HG03469 (cell line): ENCODE measurements around the gene FBLN1.
"Not testable (repeated sequence)": the region's sequence is repeated elsewhere in the genome, so short reads cannot be mapped to it uniquely, and the experiment has no call there.

ENCODE experiments used
- ATAC-seq: cut with Tn5 transposase; IDR thresholded peaks from one replicate; pipeline ENCODE4 v1.9.1; 2021; ENCODE audit warnings: mild to moderate bottlenecking, moderate library complexity, moderate number of reproducible peaks; ENCODE audit not compliant: unreplicated experiment

The FBLN1 gene, protein sequence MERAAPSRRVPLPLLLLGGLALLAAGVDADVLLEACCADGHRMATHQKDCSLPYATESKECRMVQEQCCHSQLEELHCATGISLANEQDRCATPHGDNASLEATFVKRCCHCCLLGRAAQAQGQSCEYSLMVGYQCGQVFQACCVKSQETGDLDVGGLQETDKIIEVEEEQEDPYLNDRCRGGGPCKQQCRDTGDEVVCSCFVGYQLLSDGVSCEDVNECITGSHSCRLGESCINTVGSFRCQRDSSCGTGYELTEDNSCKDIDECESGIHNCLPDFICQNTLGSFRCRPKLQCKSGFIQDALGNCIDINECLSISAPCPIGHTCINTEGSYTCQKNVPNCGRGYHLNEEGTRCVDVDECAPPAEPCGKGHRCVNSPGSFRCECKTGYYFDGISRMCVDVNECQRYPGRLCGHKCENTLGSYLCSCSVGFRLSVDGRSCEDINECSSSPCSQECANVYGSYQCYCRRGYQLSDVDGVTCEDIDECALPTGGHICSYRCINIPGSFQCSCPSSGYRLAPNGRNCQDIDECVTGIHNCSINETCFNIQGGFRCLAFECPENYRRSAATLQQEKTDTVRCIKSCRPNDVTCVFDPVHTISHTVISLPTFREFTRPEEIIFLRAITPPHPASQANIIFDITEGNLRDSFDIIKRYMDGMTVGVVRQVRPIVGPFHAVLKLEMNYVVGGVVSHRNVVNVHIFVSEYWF

DNA sequence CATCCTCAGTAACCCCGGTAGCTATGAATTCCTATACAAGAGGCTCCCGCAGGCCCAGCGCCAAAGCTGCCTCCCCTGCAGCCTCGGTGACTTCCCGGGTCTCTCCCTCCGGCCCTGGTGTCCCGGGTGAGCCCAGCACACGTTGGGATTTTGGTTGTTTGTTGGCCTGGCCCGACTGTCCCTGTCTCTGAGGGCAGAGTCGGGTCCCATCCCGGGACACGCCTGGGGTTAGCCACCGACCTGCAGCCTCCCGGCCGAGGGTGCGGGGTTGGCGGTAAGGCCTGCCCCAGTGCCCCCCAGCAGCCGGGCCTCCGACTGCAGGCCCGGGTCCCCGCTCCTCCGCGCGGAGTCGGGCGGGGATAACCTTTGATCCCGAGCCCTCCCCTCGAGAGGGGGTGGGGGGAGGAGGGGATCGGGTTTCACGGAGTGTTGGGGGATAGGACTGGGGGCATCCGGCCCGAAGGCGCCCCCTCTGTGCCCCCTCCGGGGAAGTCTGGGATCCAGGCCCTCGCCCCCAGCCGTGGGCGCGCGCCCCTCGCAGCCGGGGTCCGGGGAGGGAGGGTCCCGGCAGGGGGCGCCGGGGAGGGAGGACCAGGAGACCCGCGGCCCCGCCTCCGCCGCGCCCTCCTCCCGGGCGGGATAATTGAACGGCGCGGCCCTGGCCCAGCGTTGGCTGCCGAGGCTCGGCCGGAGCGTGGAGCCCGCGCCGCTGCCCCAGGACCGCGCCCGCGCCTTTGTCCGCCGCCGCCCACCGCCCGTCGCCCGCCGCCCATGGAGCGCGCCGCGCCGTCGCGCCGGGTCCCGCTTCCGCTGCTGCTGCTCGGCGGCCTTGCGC, at the start of gene FBLN1:
Gene FBLN1, plus strand, starts transcription at position 669 of the 835 bp plus-strand sequence. Its CDS starts 103 bp downstream, at position 772.
- no peak for ATAC-seq

DNA sequence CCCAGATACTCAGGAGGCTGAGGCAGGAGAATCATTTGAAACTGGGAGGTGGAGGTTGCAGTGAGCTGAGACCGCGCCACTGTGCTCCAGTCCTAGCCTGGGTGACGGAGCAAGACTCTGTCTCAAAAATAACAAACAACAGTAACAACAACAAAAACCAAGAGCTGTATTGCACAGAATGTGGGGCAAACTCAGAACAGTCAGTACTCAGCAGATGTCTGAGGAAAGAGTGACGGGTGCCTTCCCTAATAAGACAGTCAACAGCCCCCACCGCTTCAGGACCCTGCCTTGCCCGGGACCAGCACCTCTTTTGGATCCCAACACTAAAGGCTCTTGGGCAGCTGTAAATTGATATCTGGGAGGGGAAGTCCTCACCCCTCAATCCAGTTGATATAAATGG, 48.9 kb upstream of the FBLN1 start:
- ATAC-seq, result no peak

DNA sequence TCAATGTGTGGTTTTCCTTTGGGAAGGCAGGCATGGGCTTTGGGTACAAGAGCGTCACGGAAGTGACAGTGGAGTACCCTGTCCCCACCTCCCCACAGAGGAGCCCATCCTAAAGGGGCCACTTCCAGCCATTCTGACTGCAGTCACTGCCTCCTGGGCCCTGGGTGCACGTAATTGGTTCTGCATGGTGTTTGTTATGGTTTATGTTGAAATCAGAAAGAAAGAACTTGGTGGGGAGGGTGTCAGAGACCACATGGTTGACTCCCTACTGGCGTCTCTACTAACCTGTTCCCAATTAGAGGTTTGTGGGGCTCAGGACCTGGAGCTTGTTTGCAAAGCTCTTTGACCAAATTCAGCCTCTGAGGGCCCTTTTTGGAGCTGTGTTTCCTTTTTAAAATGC, 48.4 kb upstream of the FBLN1 start:
- ATAC-seq, result no peak

DNA sequence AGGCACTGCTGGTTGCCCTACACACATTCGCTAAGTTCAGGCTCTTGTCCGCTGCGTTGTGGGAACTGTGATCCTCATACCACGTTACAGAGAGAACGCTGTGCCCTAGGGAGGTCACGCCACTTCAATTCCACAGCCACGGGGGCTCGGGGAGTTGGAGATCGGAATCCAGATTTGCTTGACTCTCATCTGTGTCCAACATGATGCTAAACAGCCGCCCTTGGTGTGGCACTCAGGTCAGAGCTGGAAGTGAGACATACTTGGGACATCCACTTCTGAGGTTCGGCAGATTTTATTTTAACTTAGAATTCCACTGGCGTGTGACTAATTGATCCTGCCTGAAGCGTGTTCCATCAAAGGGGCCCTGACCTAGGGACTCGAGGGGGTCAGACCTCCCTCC, 47.5 kb upstream of the FBLN1 start:
- no peak for ATAC-seq

DNA sequence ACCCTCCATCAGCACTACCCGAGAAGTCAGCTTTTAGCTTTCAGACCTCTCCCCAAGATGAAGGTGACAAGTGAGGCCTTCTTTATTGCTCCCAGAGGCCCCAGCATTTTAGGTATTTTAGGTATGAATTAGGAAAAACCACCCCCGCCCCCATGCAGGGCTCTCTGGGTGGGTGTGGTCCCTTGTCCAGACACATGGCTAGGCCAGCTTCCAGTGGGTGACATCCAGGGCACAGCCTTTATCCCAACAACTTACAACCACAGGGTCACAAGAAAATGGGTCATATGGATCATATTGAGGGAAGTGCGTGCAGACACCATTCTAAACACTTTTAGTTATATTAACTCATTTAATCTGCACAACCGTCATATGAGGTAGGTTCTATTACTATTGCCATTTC, 47.1 kb upstream of the FBLN1 start:
- no peak for ATAC-seq

DNA sequence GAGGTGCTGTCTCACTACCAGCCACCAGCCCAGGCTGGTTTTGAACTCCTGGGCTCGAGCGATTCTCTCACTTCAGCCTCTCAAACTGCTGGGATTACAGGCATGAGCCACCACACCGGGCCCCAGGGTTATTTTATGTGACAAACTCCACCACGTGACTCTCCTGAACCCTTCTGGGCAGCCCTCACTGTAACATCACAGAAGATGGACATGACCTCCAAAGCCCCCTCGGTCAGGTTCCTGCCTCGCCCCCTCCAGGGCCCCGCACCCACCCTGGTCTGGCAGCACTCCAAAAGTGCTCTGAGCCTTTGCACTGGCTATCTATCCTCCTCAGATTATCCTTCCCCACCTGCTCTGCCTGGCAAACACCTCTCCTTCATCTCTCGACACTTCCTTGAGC, 45.9 kb upstream of the FBLN1 start:
- ATAC-seq, result no peak

DNA sequence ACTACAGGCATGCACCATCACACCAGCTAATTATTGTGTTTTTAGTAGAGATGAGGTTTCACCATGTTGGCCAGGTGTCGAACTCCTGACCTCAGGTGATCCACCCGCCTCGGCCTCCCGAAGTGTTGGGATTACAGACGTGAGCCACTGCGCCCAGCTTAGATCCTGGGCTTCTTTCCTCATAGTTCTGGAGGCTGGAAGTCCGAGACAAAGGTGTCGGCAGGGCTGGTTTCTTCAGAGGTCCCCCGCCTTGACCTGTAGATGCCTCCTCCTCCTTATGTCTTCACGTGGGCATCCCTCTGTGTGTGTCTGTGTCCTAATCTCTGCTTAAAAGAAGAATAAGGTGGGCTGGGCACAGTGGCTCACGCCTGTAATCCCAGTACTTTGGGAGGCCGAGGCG, 44.2 kb upstream of the FBLN1 start:
- no peak for ATAC-seq

DNA sequence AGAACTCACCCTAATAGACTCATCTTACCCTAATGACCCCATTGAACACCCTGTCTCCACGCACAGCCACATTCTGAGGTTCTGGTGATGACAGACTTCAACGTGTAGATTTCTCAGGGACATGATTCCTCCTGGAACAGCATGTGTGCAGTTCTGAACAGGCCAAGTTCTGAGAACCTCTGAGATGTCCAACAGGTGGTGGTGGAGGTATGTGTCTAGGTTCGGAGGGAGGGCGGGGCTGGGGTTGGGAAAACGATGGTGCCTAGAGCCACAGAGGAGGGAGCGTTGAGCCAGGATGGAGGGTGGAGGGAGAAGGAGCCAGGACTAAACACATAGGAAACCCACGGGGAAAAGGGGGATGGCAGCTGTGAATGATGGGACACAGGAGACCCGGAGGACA, 43.4 kb upstream of the FBLN1 start:
- no peak for ATAC-seq

DNA sequence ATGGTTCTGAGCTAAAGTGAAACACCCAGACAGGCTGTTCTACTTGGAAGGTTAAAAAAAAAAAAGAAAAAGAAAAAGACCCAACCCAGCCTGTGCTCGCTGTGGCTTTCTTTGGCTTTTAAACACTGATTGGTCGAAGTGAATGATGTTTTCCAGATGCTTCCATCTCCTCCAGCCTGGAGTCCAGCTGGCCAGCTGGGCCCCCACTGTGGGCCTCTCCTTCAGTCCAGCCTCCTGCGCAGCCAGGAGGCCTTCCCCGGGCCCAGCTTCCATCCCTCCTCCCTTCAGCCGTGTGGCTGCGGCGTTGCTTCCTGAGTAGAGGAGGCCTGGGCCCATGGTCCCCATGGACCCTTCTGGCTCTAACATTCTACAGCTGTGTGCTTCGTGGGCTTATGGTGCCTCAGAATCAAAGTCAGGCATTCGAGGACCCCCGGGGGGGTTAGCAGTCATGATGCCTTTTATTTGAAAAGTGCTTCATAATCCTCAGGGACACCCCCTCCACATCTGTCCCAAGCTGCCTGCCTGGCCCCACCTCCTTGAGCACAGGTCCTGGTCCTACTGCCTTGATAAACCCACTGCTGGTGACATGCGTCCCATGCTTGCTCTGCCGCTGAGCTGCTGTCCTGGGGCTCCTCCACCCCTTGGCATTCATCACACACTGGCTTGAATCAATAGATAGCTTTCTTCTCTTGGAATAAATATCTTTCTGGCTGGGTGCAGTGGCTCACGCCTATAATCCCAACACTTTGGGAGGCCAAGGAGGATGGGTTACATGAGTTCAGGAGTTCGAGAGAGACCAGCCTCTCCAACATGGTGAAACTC, 42.2 kb upstream of the FBLN1 start:
- ATAC-seq, result no peak

DNA sequence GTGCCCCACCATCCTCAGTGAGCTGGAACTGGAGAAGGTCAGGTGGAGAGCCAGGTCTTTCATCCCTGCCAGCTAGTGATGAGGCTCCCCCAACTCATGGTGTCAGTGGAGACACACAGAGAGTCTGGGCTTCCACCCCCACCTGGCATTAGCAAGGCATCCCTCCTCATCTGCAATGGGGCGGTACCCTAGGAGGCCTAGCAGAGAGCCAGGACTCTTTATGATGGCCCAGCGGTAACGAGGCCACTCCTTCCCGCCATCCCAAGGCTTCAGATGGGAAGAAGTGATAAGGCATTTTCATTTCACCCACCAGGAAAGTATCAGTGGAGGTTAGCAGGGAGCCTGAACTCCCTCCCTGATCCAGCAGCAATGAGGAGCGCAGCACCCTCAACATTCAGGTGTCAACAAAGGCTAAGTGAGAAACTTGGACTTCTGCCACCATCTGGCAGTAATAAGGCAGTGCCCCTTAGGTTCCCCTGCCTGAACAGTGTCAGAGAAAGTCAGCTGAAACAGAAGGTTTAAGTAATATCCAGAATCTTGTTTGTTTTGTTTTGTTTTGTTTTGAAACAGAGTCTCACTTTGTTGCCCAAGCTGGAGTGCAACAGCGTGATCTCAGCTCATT, 40.5 kb upstream of the FBLN1 start:
- no peak for ATAC-seq

DNA sequence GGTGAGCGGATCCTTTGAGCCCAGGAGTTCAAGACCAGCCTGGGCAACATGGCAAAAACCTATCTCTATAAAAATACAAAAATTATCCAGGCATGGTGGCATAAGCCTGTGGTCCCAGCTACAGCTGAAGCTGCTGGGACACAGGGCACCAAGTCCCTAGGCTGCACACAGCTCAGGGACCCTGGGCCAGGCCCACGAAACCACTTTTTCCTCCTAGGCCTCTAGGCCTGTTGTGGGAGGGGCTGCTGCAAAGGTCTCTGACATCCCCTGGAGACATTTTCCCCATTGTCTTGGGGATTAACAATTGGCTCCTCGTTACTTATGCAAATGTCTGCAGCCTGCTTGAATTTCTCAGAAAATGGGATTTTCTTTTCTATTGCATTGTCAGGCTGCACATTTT, 39.0 kb upstream of the FBLN1 start:
- not testable (repeated sequence) for ATAC-seq

DNA sequence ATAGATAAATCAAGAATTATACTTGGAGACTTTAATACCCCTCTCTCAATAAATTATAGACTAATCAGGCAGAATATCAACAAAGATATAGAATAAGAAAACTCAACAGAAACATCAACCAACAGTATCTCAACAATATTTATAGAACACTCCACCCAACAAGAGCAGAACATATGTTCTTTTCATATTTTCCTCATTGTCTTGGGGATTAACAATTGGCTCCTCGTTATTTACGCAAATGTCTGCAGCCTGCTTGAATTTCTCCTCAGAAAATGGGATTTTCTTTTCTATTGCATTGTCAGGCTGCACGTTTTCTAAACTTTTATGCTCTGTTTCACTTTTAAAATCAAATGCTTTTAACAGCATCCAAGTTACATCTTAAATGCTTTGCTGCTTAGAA, 37.0 kb upstream of the FBLN1 start:
- ATAC-seq, result no peak

DNA sequence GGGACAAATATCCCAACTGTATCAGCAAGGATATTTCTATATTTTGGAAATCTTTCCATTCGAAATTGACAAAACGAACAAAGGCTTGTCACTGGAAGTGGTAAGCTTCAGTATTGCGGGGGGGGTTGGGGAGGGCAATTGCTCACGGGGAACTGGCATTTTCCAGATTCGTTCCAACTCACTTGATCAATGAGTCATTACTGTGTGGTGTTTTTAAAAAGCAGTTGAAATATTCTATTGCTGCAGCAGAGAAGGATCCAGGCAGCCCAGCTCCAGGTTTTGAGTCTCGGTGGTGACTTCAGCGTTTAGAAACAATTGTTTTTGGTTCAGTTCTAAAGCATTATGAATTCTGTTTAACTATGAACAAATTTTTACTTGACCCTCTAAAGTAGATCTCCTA, 33.8 kb upstream of the FBLN1 start:
- no peak for ATAC-seq

DNA sequence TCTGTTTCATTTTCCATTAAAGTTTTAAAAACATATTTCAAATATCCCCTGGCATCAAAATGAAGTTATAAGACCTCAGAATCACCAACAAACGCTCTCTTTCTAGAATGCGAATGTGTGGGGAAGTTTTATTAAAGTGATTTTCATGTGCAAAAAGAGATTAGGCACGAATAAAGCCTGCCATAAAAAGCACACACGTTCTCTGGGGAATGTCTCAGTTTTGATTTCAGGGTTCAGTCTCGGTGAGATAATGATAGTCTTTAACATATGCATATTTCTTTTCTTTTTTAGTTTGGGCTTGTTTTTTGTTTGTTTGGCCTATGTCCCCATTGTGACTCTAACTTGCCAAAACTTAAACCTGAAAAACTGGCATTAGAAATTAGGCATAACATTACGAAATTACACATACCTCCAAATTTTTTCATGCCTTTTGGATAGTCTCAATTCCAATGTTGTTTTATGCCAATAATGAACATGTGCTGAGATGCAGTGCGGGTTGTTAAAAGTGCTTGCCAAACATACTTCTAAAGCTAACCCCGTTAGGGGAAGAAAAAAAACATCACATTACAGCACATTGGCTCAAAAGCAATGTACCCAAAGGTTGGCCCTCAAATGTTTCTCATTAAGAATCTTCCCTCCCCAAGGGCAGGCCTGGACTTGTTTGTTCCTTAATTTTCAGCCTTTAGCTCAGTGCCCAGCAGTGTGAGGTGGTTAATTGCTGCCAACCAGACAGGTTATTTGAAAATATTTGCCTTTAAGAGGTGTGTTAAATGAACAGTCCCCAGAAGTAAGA, 33.2 kb upstream of the FBLN1 start:
- no peak for ATAC-seq

DNA sequence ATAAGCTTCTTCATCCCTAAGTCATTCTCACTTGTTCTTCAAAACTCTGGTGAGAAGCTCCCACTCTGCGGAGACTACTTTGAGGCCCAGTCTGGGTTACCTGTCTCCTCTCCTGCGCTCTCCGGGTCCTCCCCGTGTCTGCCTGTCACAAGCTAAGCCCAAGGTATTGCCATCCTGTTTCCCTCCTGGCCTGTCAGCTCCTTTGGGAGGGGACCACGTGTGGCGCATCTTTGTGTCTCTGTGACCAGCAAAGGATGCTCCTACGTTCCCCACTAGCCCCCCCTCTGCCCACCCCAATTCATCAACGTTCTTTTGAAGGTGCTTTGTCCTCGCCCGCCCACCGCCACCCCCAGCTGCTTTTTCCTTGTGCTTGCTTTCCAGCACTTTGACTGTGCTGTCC, 31.8 kb upstream of the FBLN1 start:
- no peak for ATAC-seq

DNA sequence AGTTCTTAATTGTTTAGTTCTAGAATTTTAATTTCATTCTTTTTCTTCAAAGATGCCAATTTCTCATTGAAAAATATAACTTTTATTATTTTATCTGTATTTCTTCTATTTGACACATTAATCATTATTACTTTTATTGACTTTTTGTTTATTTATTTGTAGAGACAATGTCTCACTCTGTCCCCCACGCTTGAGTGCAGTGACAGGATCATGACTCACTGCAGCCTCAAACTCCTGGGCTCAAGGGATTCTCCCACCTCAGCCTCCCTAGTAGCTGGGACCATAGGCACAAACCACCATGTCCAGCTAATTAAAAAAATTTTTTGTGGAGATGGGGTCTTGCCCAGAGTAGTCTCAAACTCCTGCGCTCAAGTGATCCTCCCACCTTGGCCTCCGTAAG, 30.3 kb upstream of the FBLN1 start:
- ATAC-seq, result no peak

DNA sequence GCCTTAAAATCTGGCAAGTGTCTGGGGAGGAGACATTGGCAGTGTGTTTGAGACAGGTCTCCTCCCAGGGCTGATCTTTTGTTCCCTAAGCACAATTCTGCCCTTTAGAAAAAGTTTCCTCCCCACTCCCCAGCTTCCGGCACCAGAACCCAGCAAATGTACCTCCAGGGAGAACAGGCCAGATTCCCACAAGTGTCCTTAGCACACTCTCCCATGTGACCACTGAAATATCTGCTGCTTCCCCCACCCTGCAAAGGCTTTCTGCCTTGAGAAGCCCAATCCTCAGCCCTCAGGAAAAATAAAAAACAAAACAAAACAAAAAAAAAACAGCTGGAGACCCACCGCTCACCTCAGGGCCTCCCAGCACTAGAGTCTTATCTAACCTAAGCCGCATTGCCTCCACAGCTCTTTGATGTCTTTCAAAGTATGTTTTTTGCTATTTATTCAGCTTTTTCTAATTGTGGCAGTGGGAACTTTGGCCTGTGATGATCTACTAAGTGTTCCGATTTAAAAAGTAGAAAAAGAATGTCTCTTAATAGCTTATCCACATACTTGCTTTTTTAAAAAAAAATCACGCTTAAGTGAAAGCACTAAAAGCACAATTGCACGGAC, 29.0 kb upstream of the FBLN1 start:
- no peak for ATAC-seq

DNA sequence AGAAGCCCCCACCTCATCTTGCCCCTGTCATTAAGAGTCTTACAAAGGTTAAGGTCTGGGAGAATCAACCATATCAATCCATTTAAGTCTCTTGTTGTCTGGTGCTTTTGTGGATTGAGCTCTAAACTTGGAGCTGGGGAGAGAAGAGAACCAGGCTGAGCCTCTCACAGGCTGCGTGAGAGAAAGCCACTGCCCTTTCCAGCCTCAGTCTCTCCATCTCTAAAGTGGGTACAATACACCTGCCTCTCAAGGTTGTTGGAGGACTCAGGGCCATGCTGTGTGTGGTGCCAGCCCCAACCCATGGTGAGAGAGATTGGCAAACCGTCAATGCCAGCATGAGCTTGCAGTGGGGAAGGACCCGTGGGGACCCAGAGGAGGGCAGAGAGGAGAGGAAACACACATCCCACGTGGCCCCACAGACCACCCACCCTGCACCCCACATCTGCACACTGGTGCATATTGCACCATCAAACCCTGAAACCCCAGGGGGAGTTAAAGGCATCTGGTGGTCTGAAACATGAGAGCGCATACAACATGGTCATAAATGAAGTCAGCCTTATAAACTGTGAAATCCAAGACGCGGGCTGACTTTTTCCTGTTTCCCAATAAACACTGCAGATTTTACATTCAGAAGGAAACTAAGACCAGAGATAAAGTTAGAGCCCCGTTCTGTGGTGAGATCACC, 27.5 kb upstream of the FBLN1 start:
- no peak for ATAC-seq
